H9 (cell line): Measurements from ENCODE around the gene ITPR2. TPM values are rescaled to one million over a fixed set of nuclear protein-coding genes. Genes with fewer than 3 reads are reported as not detected.

Experiments
- DNase-seq: peaks from one replicate; pipeline ENCODE4 v3.0.0-alpha.2; 2017
- H2AFZ ChIP-seq: one replicate; pipeline ENCODE4 v1.6.1; 2013; ENCODE audit warnings: mild to moderate bottlenecking, low read length, control low read depth, moderate library complexity
- H2AK5ac ChIP-seq: 2 replicates; pipeline ENCODE4 v1.6.1; 2013; ENCODE audit warnings: low read length, control low read depth, mixed read lengths; ENCODE audit not compliant: insufficient read length
- H2BK120ac ChIP-seq: one replicate; pipeline ENCODE4 v1.6.1; 2013; ENCODE audit warnings: low read depth, mild to moderate bottlenecking, low read length, control low read depth, inconsistent platforms; ENCODE audit not compliant: poor library complexity, severe bottlenecking
- H2BK12ac ChIP-seq: 2 replicates; pipeline ENCODE4 v1.6.1; 2013; ENCODE audit warnings: low read length, control low read depth, mixed read lengths, low read depth; ENCODE audit not compliant: insufficient read length
- H2BK15ac ChIP-seq: 2 replicates; pipeline ENCODE4 v1.6.1; 2013; ENCODE audit warnings: low read depth, low read length, control low read depth
- H2BK20ac ChIP-seq: one replicate; pipeline ENCODE4 v1.6.1; 2013; ENCODE audit warnings: low read depth, mild to moderate bottlenecking, low read length, control low read depth, inconsistent platforms; ENCODE audit not compliant: poor library complexity, severe bottlenecking
- H2BK5ac ChIP-seq: 2 replicates; pipeline ENCODE4 v1.6.1; 2013; ENCODE audit warnings: low read length, control low read depth, mixed read lengths; ENCODE audit not compliant: insufficient read length
- H3K14ac ChIP-seq: 2 replicates; pipeline ENCODE4 v1.6.1; 2013; ENCODE audit warnings: low read length, control low read depth; ENCODE audit not compliant: insufficient read depth
- H3K18ac ChIP-seq: 2 replicates; pipeline ENCODE4 v1.6.1; 2013; ENCODE audit warnings: low read depth, mild to moderate bottlenecking, mixed read lengths, low read length, control low read depth; ENCODE audit not compliant: insufficient read length
- H3K23ac ChIP-seq: 2 replicates; pipeline ENCODE4 v1.6.1; 2013; ENCODE audit warnings: low read length, control low read depth, mixed read lengths, low read depth; ENCODE audit not compliant: insufficient read length
- H3K23me2 ChIP-seq: 2 replicates; pipeline ENCODE4 v1.6.1; 2013; ENCODE audit warnings: low read depth, mild to moderate bottlenecking, mixed read lengths, low read length, control low read depth; ENCODE audit not compliant: insufficient read length, poor library complexity, severe bottlenecking
- H3K27ac ChIP-seq: 2 replicates; pipeline ENCODE4 v1.5.1; 2013; ENCODE audit warnings: low read length, control low read depth, mixed read lengths, low read depth; ENCODE audit not compliant: insufficient read length
- H3K27me3 ChIP-seq: 2 replicates; pipeline ENCODE4 v1.6.1; 2013; ENCODE audit warnings: low read length, control low read depth, inconsistent platforms; ENCODE audit not compliant: insufficient read depth
- H3K4ac ChIP-seq: 2 replicates; pipeline ENCODE4 v1.6.1; 2013; ENCODE audit warnings: low read depth, mild to moderate bottlenecking, control low read depth, inconsistent platforms, low read length, moderate library complexity
- H3K4me1 ChIP-seq: 2 replicates; pipeline ENCODE4 v1.6.1; 2013; ENCODE audit warnings: low read length, control low read depth, inconsistent platforms; ENCODE audit not compliant: insufficient read depth
- H3K4me2 ChIP-seq: 2 replicates; pipeline ENCODE4 v1.6.1; 2013; ENCODE audit warnings: low read length, control low read depth, mixed read lengths; ENCODE audit not compliant: insufficient read length, insufficient read depth
- H3K56ac ChIP-seq: 2 replicates; pipeline ENCODE4 v1.6.1; 2013; ENCODE audit warnings: low read depth, mild to moderate bottlenecking, mixed read lengths, low read length, control low read depth; ENCODE audit not compliant: insufficient read length
- H3K79me1 ChIP-seq: 2 replicates; pipeline ENCODE4 v1.6.1; 2013; ENCODE audit warnings: low read depth, mild to moderate bottlenecking, moderate library complexity, low read length, control low read depth, inconsistent platforms; ENCODE audit not compliant: insufficient read depth, poor library complexity, severe bottlenecking
- H3K79me2 ChIP-seq: 2 replicates; pipeline ENCODE4 v1.6.1; 2013; ENCODE audit warnings: low read length, control low read depth, inconsistent platforms; ENCODE audit not compliant: insufficient read depth
- H3K9ac ChIP-seq: 2 replicates; pipeline ENCODE4 v1.6.1; 2013; ENCODE audit warnings: low read length, control low read depth, mixed read lengths; ENCODE audit not compliant: insufficient read length; ENCODE audit errors: extremely low read depth
- H3K9me3 ChIP-seq: one replicate; pipeline ENCODE4 v1.6.1; 2013; ENCODE audit warnings: low read depth, low read length, inconsistent platforms; ENCODE audit not compliant: control insufficient read depth
- H3T11ph ChIP-seq: one replicate; pipeline ENCODE4 v1.6.1; 2013; ENCODE audit warnings: mild to moderate bottlenecking, low read length, control low read depth, inconsistent platforms
- H4K20me1 ChIP-seq: one replicate; pipeline ENCODE4 v1.6.1; 2013; ENCODE audit not compliant: control insufficient read depth, insufficient read length, insufficient read depth
- H4K5ac ChIP-seq: 2 replicates; pipeline ENCODE4 v1.6.1; 2013; ENCODE audit warnings: low read depth, mild to moderate bottlenecking, mixed read lengths, low read length, control low read depth; ENCODE audit not compliant: insufficient read length
- H4K8ac ChIP-seq: replicated peaks from 2 replicates; pipeline ENCODE4 v1.6.1; 2013; ENCODE audit warnings: low read length, control low read depth, mixed read lengths, low read depth; ENCODE audit not compliant: insufficient read length
- H4K91ac ChIP-seq: 2 replicates; pipeline ENCODE4 v1.6.1; 2013; ENCODE audit warnings: low read depth, mild to moderate bottlenecking, moderate library complexity, mixed read lengths, low read length, control low read depth; ENCODE audit not compliant: insufficient read length
- H3K27ac Mint-ChIP-seq, 3 experiments: 2 replicates in 2 of 3; 3 replicates in 1 of 3; pipeline ENCODE4 v1.8.0; 2020 to 2021; ENCODE audit warnings: mixed read lengths in 3 of 3, mild to moderate bottlenecking in 1 of 3, moderate library complexity in 1 of 3
- H3K27me3 Mint-ChIP-seq: 2 replicates; pipeline ENCODE4 v1.8.0; 2021; ENCODE audit warnings: low read depth, mild to moderate bottlenecking, moderate library complexity, mixed read lengths
- H3K36me3 Mint-ChIP-seq, 3 experiments: 2 replicates in 2 of 3; 3 replicates in 1 of 3; pipeline ENCODE4 v1.8.0; 2020 to 2021; ENCODE audit warnings: low read depth in 3 of 3, mixed read lengths in 3 of 3; ENCODE audit not compliant: insufficient read depth in 1 of 3
- H3K4me1 Mint-ChIP-seq, 2 experiments: 2 replicates each; pipeline ENCODE4 v1.8.0; 2020; ENCODE audit warnings: mixed read lengths in 2 of 2
- H3K4me3 Mint-ChIP-seq, 2 experiments: 2 replicates in 1 of 2; 3 replicates in 1 of 2; pipeline ENCODE4 v1.8.0; 2020 to 2021; ENCODE audit warnings: mild to moderate bottlenecking in 2 of 2, mixed read lengths in 2 of 2, moderate library complexity in 1 of 2
- H3K9me3 Mint-ChIP-seq, 2 experiments: 2 replicates in 1 of 2; 3 replicates in 1 of 2; pipeline ENCODE4 v1.8.0; 2020; ENCODE audit warnings: mild to moderate bottlenecking in 2 of 2, mixed read lengths in 2 of 2, moderate library complexity in 1 of 2
- CTCF ChIP-seq: fragments of 200-600 bp; sonication (generic); conservative IDR thresholded peaks from 3 replicates; pipeline ENCODE4 v1.8.0; 2021; ENCODE audit warnings: antibody characterized with exemption, mild to moderate bottlenecking
- WGBS: extraction: QIAGEN DNeasy Blood & Tissue Kit; methylation state at CpG from one replicate; pipeline ENCODE4 v1.1.7; 2013; ENCODE audit warnings: missing lambda C conversion rate, low lambda C conversion rate, mixed read lengths; ENCODE audit not compliant: insufficient read length; ENCODE audit errors: extremely low coverage; 5-methylcytosine and 5-hydroxymethylcytosine counted together
- total RNA-seq: library from RNA; stranded (reverse); gene quantifications from 2 replicates; pipeline ENCODE4 v1.2.1, GENCODE V29; 2021

Gene ITPR2
- total RNA-seq, 1 experiment from 2014 or later, result 14.8 TPM

- Histone ChIP-seq H4K91ac (no peak overlapping the region), H2BK15ac (no peak overlapping the region), H2BK20ac (no peak overlapping the region), H3K4me2 (no peak overlapping the region), H4K8ac (no peak overlapping the region), H3T11ph (no peak overlapping the region), H3K4ac (no peak overlapping the region), H3K18ac (no peak overlapping the region), H3K9me3 (no peaks in the 10 kb centered on the region), H3K56ac (no peak overlapping the region), H2AFZ (no peak overlapping the region), H3K14ac (no peak overlapping the region), H3K79me2 (no peaks in the 10 kb centered on the region), H3K27me3 (no peaks in the 10 kb centered on the region), H2BK120ac (no peak overlapping the region), H2AK5ac (no peak overlapping the region), H3K23ac (no peak overlapping the region), H4K20me1 (no peaks in the 10 kb centered on the region), H3K27ac (no peak overlapping the region), H2BK12ac (no peak overlapping the region), H3K79me1 (no peaks in the 10 kb centered on the region), H2BK5ac (no peak overlapping the region), H3K9ac (no peak overlapping the region), H4K5ac (no peak overlapping the region), H3K4me1 (no peaks in the 10 kb centered on the region), H3K23me2 (no peaks in the 10 kb centered on the region)
- peaks cover 0 to 10% of the 10 kb centered on the region in 2 experiments; a peak in 1 of 5 replicates for H3K9me3 Mint-ChIP-seq
- H3K36me3 Mint-ChIP-seq, result no peaks in the 10 kb centered on the region
- no CpG with 5 or more reads among the region's 1 CpG for WGBS
- no peak for DNase-seq
- TF ChIP-seq CTCF, result no peak
- no peaks in the 10 kb centered on the region for H3K4me1 Mint-ChIP-seq
- H3K27me3 Mint-ChIP-seq, result no peaks in the 10 kb centered on the region; the same call in none of the 2 replicates
- H3K27ac Mint-ChIP-seq, result no peak overlapping the region
- no peak overlapping the region for H3K4me3 Mint-ChIP-seq
Measured at GRCh38 chr12:26303418-26303817, 529.6 kb downstream of the ITPR2 start.
